ENCODE data around the gene KLF3. TPM values are rescaled to one million over a fixed set of nuclear protein-coding genes. Genes with fewer than 3 reads are reported as not detected.

Gene KLF3
- total RNA-seq, 1 experiment from 2014 or later, result 29.0 TPM

GRCh38 chr4:38691251-38692008 is 27.4 kb downstream of the KLF3 start:
- Histone ChIP-seq H3K23me2 (ENCODE audit: insufficient read length, low read depth, low read length, poor library complexity, severe bottlenecking) (no peaks in the 10 kb centered on the region), H3K4ac (ENCODE audit: low read depth, low read length) (no peak overlapping the region), H3K4me1 (ENCODE audit: insufficient read depth, low read length) (no peaks in the 10 kb centered on the region), H2AFZ (ENCODE audit: low read length) (no peak overlapping the region), H2BK12ac (ENCODE audit: insufficient read length, low read depth, low read length) (no peak overlapping the region), H3K79me2 (ENCODE audit: insufficient read depth, low read length) (peaks cover 2% of the 10 kb centered on the region; the same call in 1 of the 2 replicates), H4K8ac (replicated peaks; ENCODE audit: insufficient read length, low read depth, low read length) (no peak overlapping the region), H3K9me3 (ENCODE audit: control insufficient read depth, low read depth, low read length) (no peaks in the 10 kb centered on the region), H4K91ac (ENCODE audit: insufficient read length, low read depth, low read length) (no peak overlapping the region), H2AK5ac (ENCODE audit: insufficient read length, low read length) (no peak overlapping the region), H2BK5ac (ENCODE audit: insufficient read length, low read length) (no peak overlapping the region), H3K56ac (ENCODE audit: insufficient read length, low read depth, low read length) (no peak overlapping the region), H2BK15ac (ENCODE audit: low read depth, low read length) (no peak overlapping the region), H3K23ac (ENCODE audit: insufficient read length, low read depth, low read length) (no peak overlapping the region), H4K20me1 (ENCODE audit: control insufficient read depth, insufficient read depth, insufficient read length) (no peaks in the 10 kb centered on the region), H3K4me2 (ENCODE audit: insufficient read depth, insufficient read length, low read length) (no peak overlapping the region), H3K9ac (ENCODE audit: extremely low read depth, insufficient read length, low read length) (no peak overlapping the region), H3K18ac (ENCODE audit: insufficient read length, low read depth, low read length) (no peak overlapping the region), H2BK20ac (ENCODE audit: low read depth, low read length, poor library complexity, severe bottlenecking) (no peak overlapping the region), H4K5ac (ENCODE audit: insufficient read length, low read depth, low read length) (no peak overlapping the region), H3K14ac (ENCODE audit: insufficient read depth, low read length) (no peak overlapping the region), H3K79me1 (ENCODE audit: insufficient read depth, low read depth, low read length, poor library complexity, severe bottlenecking) (no peaks in the 10 kb centered on the region), H2BK120ac (ENCODE audit: low read depth, low read length, poor library complexity, severe bottlenecking) (no peak overlapping the region), H3K27ac (ENCODE audit: insufficient read length, low read depth, low read length) (no peak overlapping the region), H3T11ph (ENCODE audit: low read length) (no peak overlapping the region), H3K27me3 (ENCODE audit: insufficient read depth, low read length) (no peaks in the 10 kb centered on the region)
- Mint-ChIP-seq H3K27ac (no peak overlapping the region), H3K27me3 (ENCODE audit: low read depth) (no peaks in the 10 kb centered on the region), H3K36me3 (ENCODE audit: insufficient read depth in 1 of 3, low read depth in 3 of 3) (peaks cover 49 to 79% (median 55%) of the 10 kb centered on the region in 3 experiments), H3K4me3 (no peak overlapping the region), H3K4me1 (peaks cover 12 to 20% of the 10 kb centered on the region in 2 experiments), H3K9me3 (no peaks in the 10 kb centered on the region)
- no CpG with 5 or more reads among the region's 9 CpGs for WGBS (ENCODE audit: extremely low coverage, insufficient read length, low lambda C conversion rate)
- TF ChIP-seq CTCF (conservative IDR thresholded peaks at IDR 0.05), result no peak
- DNase-seq, result no peak
